Memory B cell (primary cell): ENCODE measurements around the gene UBASH3A.
A peak's percentile ranks its signal among the peaks of the same experiment; 100 is the strongest.

Source experiments
- ATAC-seq: fragments of 150-1000 bp; cut with Tn5 transposase; 2 replicates; pipeline ENCODE4 v1.10.0; 2021; ENCODE audit warnings: low read depth, mild to moderate bottlenecking, moderate library complexity
- DNase-seq, 2 donors: peaks; one replicate each; pipeline ENCODE4 v3.0.0; 2022; ENCODE audit warnings: low spot score in 2 of 2
- H3K27ac Mint-ChIP-seq: one replicate; pipeline ENCODE4 v1.8.0; 2022; ENCODE audit warnings: mild to moderate bottlenecking, moderate library complexity, mixed read lengths
- H3K27me3 Mint-ChIP-seq: one replicate; pipeline ENCODE4 v1.8.0; 2022; ENCODE audit warnings: mixed read lengths
- H3K36me3 Mint-ChIP-seq: one replicate; pipeline ENCODE4 v1.8.0; 2022; ENCODE audit warnings: mild to moderate bottlenecking, mixed read lengths
- H3K4me1 Mint-ChIP-seq: one replicate; pipeline ENCODE4 v1.8.0; 2022; ENCODE audit warnings: mixed read lengths
- H3K4me3 Mint-ChIP-seq: one replicate; pipeline ENCODE4 v1.8.0; 2022; ENCODE audit warnings: mild to moderate bottlenecking, moderate library complexity, mixed read lengths
- H3K9me3 Mint-ChIP-seq: one replicate; pipeline ENCODE4 v1.8.0; 2022; ENCODE audit warnings: mixed read lengths

Gene UBASH3A

DNA sequence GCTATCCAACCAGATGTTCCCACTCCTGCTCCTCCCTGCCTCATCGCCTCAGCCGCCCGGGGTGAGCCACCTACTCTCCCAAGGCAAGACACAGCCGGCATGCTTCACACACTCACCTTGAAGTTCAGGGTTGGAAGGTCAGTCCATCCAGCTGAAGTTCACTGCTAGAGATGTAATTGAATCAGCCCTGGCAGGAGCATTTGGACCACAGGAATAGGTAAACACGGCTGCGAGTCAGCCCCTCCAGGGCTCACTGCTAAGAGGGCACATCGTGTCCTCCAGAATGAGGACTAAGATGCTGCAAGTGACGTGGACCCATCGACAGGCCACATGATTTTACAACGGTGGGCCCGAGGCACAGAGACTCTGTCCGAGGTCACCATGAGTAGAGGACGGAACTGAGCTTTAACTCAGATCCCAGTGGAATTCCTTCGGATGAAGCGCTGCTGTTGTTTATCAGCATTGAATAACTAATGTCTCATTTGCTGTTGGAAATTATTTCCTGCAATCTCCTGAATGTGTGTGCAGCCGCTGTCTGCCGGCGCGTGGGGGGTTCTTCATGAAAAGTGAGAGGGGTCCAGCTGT, 50.4 kb downstream of the UBASH3A start:
- Mint-ChIP-seq H3K9me3 (no peaks in the 10 kb centered on the region), H3K4me1 (peaks cover 6% of the 10 kb centered on the region)
- no peak for ATAC-seq

GRCh38 chr21:42454786-42455185, 51.1 kb downstream of the UBASH3A start:
- Mint-ChIP-seq H3K27me3 (peaks cover 4% of the 10 kb centered on the region), H3K4me1 (peaks cover 6% of the 10 kb centered on the region), H3K9me3 (no peaks in the 10 kb centered on the region), H3K27ac (no peak overlapping the region), H3K36me3 (no peaks in the 10 kb centered on the region), H3K4me3 (no peak overlapping the region)
- no peak for DNase-seq
- ATAC-seq = no peak

More for the DNA sequence above, 50.4 kb downstream of the UBASH3A start:
- Mint-ChIP-seq H3K36me3 (no peaks in the 10 kb centered on the region), H3K27me3 (peaks cover 4% of the 10 kb centered on the region), H3K27ac (no peak overlapping the region), H3K4me3 (no peak overlapping the region)
- no peak for DNase-seq

DNA sequence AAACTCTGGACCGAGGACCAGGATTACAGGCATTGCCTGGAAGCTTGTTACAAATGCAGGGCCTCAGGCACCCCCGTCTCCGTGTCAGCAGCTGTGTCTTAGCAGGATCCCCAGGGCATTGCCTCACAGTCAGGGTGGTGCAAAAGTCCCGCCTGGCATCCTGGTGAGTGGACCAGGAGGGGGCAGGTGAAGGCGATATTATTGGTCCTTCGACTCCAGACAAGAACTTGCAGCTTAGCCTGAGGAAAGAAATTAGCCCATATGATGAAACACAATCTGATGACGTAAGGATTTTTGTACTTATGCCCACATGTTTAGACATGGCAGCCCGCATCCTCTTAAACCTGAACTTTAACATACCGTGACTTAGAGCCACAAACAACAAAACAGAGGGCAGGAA, 51.5 kb downstream of the UBASH3A start:
- peaks cover 4% of the 10 kb centered on the region for H3K27me3 Mint-ChIP-seq
- H3K9me3 Mint-ChIP-seq = no peaks in the 10 kb centered on the region
- no peak overlapping the region for H3K27ac Mint-ChIP-seq
- H3K36me3 Mint-ChIP-seq = no peaks in the 10 kb centered on the region
- DNase-seq = no peak
- H3K4me3 Mint-ChIP-seq = no peak overlapping the region
- ATAC-seq = peak; percentile 42
- peaks cover 5% of the 10 kb centered on the region for H3K4me1 Mint-ChIP-seq

GRCh38 chr21:42455754-42456440, 52.2 kb downstream of the UBASH3A start:
- H3K4me3 Mint-ChIP-seq = no peak overlapping the region
- peaks cover 4% of the 10 kb centered on the region for H3K27me3 Mint-ChIP-seq
- DNase-seq (no peak), ATAC-seq (no peak)
- H3K9me3 Mint-ChIP-seq = no peaks in the 10 kb centered on the region
- peaks cover 12% of the 10 kb centered on the region for H3K4me1 Mint-ChIP-seq
- no peaks in the 10 kb centered on the region for H3K36me3 Mint-ChIP-seq
- H3K27ac Mint-ChIP-seq = no peak overlapping the region

DNA sequence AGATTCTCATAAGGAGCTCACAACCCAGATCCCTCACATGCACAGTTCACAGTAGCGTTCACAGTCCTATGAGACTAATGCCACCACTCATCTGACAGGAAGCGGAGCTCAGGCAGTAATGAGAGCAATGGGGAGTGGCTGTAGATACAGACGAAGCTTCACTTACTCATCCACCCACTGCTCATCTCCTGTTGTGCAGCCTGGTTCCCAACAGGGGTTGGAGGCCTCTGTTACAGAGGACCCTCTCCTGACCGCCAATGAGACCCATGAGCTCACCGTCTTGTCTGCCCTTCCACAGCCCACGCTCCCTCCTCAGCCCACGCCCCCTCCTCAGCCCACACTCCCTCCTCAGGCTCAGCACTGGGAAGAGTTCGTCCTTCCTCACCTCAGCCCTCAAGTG, 52.8 kb downstream of the UBASH3A start:
- DNase-seq (no peak), ATAC-seq (no peak)
- H3K27ac Mint-ChIP-seq = no peak overlapping the region
- H3K9me3 Mint-ChIP-seq = no peaks in the 10 kb centered on the region
- peaks cover 18% of the 10 kb centered on the region for H3K4me1 Mint-ChIP-seq
- H3K36me3 Mint-ChIP-seq = no peaks in the 10 kb centered on the region
- H3K4me3 Mint-ChIP-seq = no peak overlapping the region
- peaks cover 3% of the 10 kb centered on the region for H3K27me3 Mint-ChIP-seq

DNA sequence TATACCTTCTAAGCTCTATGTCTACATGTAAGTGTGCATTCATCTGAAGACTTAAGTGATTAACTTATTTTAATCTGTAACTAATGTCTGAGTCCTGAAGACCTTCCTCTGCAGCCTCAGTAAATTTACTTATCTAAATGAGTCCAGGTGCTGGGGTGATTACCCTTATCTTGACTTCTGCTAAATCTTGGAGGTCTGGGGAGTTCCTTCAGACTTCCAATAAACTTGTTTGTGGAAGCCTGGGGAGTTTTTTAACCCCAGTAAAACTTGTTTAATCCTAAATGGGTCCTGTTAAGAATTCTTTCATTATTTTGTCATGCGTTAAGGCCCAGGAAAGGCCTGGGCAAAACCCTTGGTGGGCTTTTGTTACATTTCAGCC, 55.4 kb downstream of the UBASH3A start:
- ATAC-seq (no peak), DNase-seq (no peak)
- Mint-ChIP-seq H3K27me3 (no peaks in the 10 kb centered on the region), H3K9me3 (no peaks in the 10 kb centered on the region), H3K4me1 (peaks cover 37% of the 10 kb centered on the region), H3K36me3 (no peaks in the 10 kb centered on the region), H3K4me3 (no peak overlapping the region), H3K27ac (no peak overlapping the region)

DNA sequence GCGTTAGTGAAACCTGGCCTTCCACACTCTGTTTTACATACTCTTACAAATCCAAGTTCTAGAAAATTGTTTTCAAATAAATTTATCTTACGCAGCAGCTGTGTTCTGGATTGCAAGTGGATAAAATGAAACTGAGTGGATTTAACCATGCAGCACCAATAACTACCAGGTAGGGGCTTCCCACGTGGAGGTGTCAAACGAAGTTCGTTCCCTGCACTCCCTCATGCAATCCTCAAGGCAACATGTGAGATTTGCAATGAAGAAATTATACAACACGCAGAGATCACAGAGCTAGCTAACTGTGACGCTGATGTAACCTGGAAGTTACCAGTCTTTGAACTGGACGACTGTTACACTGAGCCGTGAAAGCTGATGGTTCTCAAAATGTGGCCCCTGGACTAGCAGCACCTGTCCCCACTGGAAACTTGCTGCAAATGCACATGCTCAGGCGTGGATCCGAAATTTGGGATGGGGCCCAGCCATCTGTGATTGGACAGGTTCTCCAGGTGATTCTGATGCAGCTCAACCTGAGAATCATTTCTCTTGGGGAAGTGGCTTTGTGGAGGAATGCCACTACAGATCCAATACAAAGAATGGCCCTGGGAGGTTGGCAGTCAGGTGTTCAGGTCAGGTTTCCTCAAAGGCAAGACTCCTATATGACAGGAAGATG, 56.0 kb downstream of the UBASH3A start:
- Mint-ChIP-seq H3K9me3 (no peaks in the 10 kb centered on the region), H3K27ac (peak overlapping the region; percentile 99), H3K4me1 (peaks cover 40% of the 10 kb centered on the region), H3K36me3 (no peaks in the 10 kb centered on the region), H3K27me3 (no peaks in the 10 kb centered on the region), H3K4me3 (no peak overlapping the region)
- DNase-seq = no peak
- ATAC-seq = no peak

GRCh38 chr21:42460391-42461184, 56.9 kb downstream of the UBASH3A start:
- no peaks in the 10 kb centered on the region for H3K36me3 Mint-ChIP-seq
- peaks cover 49% of the 10 kb centered on the region for H3K4me1 Mint-ChIP-seq
- H3K27me3 Mint-ChIP-seq = no peaks in the 10 kb centered on the region
- no peaks in the 10 kb centered on the region for H3K9me3 Mint-ChIP-seq
- ATAC-seq = peak; percentile 74
- H3K27ac Mint-ChIP-seq = peak overlapping the region; percentile 99
- peak; percentile 71 to 82 for DNase-seq
- peak overlapping the region; percentile 72 for H3K4me3 Mint-ChIP-seq

- no peak for DNase-seq
- H3K27ac Mint-ChIP-seq = peak overlapping the region; percentile 99
- H3K9me3 Mint-ChIP-seq = no peaks in the 10 kb centered on the region
- H3K4me1 Mint-ChIP-seq = peaks cover 54% of the 10 kb centered on the region
- H3K4me3 Mint-ChIP-seq = peak overlapping the region; percentile 72
- ATAC-seq = peak; percentile 9
- H3K27me3 Mint-ChIP-seq = no peaks in the 10 kb centered on the region
- H3K36me3 Mint-ChIP-seq = no peaks in the 10 kb centered on the region
Observed at GRCh38 chr21:42461185-42461520, 57.5 kb downstream of the UBASH3A start.

DNA sequence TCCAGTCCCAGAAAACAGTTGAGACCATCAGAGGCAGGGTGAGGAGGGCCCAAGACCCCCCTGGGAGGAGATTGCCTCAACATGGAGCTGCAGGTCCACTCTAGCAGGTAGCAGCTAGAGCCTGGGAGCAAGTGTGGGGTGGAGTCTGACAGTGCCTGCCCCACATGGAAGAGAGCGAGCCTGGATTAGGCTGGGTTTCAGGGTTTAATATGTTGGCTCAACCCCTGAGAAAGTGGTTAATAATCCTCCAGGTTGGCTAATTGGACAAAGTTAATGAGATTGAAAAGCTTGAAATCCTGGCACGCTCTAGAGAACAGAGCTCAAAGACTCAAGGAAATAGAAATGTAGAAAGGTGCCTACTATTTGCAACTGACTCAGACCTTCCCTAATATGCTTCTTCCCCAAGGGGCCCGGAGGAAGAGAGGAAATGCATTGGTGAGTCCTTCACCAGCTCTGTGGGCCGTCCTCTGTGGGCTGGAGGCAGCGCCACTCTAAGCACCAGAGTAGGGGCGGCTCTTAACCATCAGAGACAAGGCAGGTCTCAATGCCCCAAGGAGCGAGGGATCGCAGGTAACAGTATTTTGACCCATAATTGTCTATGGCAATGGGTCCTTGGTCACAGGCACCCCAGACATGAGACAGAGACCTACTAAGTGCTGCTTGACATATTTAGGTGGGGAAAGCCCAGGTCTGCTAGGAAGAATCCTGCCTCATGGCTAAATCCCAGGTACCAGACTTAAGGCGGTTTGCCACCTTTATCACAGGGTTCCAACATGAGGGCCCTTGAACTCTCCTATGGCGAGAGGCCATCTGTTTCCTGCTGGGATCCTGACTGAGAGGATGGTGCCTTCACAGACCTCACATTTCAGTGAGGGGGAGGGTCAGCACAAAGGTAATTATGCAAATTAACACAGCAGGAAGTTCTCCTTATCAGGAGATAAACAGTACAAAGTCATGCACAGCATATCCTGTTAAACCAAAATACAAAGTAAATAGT, 58.5 kb downstream of the UBASH3A start:
- no peaks in the 10 kb centered on the region for H3K27me3 Mint-ChIP-seq
- no peaks in the 10 kb centered on the region for H3K36me3 Mint-ChIP-seq
- H3K4me1 Mint-ChIP-seq = peaks cover 56% of the 10 kb centered on the region
- no peak for DNase-seq
- peak overlapping the region; percentile 99 for H3K27ac Mint-ChIP-seq
- no peak overlapping the region for H3K4me3 Mint-ChIP-seq
- no peaks in the 10 kb centered on the region for H3K9me3 Mint-ChIP-seq
- ATAC-seq = no peak

- Mint-ChIP-seq H3K4me1 (peaks cover 60% of the 10 kb centered on the region), H3K27me3 (no peaks in the 10 kb centered on the region), H3K27ac (peak overlapping the region; percentile 90), H3K4me3 (peak overlapping the region; percentile 48), H3K9me3 (no peaks in the 10 kb centered on the region), H3K36me3 (no peaks in the 10 kb centered on the region)
- ATAC-seq = no peak
- peak; percentile 44 to 59 for DNase-seq
Observed at GRCh38 chr21:42463861-42464515, 60.3 kb downstream of the UBASH3A start.

DNA sequence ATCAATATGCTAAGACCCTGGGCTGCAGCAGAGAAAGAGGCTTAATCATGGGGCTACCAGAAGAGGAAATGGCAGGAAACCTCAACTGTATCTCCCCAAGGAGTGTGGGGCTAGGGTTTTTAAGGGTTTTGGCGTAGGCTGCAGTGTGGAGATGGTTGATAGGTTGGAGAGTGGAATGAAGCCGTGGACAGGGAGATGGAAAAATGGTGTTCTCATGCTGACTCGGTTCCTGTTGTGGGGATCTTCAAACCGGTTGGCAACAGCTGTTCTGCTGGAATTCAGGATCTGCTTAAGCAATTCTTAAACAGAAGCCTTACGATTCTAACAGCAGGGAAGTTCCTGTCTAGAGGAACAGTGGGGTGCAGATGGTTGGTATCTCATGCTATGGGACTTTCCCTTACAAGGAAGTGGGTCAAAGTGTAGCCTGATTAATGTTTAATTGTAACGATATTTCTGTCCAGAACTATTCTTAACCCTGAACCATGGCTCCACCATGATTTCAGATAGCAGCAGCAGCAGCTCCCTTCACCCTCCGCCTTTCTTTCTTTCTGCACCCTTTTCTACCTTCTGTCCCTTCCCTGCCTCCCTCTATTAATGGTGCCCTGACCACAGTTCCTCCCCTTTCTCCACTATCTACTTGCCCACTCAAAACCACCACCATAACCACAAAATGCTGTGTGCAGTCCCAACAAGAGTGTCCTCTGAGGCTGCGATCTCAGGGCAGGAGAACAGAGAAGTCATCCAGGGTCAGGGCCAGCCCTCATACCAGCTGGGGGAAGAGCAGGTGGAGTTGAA, 61.5 kb downstream of the UBASH3A start:
- no peaks in the 10 kb centered on the region for H3K9me3 Mint-ChIP-seq
- H3K36me3 Mint-ChIP-seq = no peaks in the 10 kb centered on the region
- peak overlapping the region; percentile 90 for H3K27ac Mint-ChIP-seq
- ATAC-seq (peak; percentile 39), DNase-seq (peak; percentile 42 to 43)
- peak overlapping the region; percentile 36 for H3K4me3 Mint-ChIP-seq
- no peaks in the 10 kb centered on the region for H3K27me3 Mint-ChIP-seq
- H3K4me1 Mint-ChIP-seq = peaks cover 61% of the 10 kb centered on the region
